HFF-Myc (cell line): ENCODE measurements around the gene ESYT2.

ENCODE experiments used
- DNase-seq: peaks from one replicate; pipeline ENCODE4 v3.0.0-alpha.2; 2011; ENCODE audit warnings: low read depth; ENCODE audit errors: extremely low read depth
- H3K4me3 ChIP-seq: replicated peaks from 2 replicates; pipeline ENCODE4 v1.5.1; 2011; ENCODE audit warnings: low read depth, mild to moderate bottlenecking, control low read depth, low read length
- TF ChIP-seq, protein P1 (sequence below): IDR thresholded peaks from 2 replicates; pipeline ENCODE4 v1.5.1; 2012; ENCODE audit warnings: mild to moderate bottlenecking, low read depth, low read length, control low read depth; ENCODE audit errors: missing control alignments

ESYT2 gene

GRCh38 chr7:158824028-158824427 lies 5.3 kb downstream of the ESYT2 start:
- TF ChIP-seq, protein P1, sequence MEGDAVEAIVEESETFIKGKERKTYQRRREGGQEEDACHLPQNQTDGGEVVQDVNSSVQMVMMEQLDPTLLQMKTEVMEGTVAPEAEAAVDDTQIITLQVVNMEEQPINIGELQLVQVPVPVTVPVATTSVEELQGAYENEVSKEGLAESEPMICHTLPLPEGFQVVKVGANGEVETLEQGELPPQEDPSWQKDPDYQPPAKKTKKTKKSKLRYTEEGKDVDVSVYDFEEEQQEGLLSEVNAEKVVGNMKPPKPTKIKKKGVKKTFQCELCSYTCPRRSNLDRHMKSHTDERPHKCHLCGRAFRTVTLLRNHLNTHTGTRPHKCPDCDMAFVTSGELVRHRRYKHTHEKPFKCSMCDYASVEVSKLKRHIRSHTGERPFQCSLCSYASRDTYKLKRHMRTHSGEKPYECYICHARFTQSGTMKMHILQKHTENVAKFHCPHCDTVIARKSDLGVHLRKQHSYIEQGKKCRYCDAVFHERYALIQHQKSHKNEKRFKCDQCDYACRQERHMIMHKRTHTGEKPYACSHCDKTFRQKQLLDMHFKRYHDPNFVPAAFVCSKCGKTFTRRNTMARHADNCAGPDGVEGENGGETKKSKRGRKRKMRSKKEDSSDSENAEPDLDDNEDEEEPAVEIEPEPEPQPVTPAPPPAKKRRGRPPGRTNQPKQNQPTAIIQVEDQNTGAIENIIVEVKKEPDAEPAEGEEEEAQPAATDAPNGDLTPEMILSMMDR: no peak
- no peak for DNase-seq
- H3K4me3 ChIP-seq: no peak overlapping the region

DNA sequence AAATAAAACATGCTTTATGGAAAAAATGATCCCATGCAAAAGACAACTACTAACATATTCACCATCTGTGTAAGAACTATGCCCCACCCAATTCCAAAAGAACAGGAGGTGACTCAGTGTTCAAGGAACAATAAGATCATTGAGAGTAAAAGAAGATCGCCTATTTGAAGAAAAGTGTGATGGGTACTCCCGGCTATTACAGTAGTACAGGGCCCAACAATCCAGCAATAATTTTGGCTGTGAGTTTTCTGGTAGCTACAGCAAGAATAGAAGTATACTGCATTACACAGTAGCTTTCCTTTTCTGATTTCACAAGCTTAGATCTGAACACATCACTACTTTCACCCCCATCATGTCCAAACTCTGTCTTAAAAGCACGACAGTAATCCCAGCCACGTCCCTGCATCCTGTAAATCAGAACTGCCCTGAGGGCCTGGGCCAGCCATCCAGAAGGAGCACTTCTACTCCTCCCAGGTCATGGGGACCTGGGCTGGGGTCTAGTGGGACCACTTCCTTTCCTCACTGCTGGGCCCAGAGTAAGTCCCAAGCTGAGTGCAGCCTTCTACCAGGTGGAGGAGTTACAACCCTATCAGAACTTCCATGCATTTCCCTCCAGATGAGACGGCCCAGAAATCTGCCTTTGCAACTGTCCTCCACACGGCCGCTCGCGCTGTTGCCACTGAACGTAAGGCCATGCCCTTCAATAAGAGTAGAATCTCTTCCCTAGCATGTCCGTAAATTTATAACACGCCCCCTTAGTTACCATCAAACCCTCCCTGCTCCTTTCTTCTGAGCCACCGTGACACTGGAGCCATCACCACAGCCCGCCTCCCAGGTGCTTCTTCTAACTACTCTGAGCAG lies 7.9 kb downstream of the ESYT2 start:
- TF ChIP-seq, protein P1: no peak
- no peak overlapping the region; the same call in 1 of the 2 replicates for H3K4me3 ChIP-seq

GRCh38 chr7:158820656-158821055 lies 8.7 kb downstream of the ESYT2 start:
- no peak for DNase-seq
- TF ChIP-seq, protein P1: no peak
- H3K4me3 ChIP-seq: no peak overlapping the region

More for the DNA sequence above, 7.9 kb downstream of the ESYT2 start:
- peak; percentile 72 for DNase-seq

GRCh38 chr7:158819571-158820203 lies 9.6 kb downstream of the ESYT2 start:
- no peak overlapping the region for H3K4me3 ChIP-seq
- DNase-seq: peak; percentile 77
- TF ChIP-seq, protein P1: no peak

DNA sequence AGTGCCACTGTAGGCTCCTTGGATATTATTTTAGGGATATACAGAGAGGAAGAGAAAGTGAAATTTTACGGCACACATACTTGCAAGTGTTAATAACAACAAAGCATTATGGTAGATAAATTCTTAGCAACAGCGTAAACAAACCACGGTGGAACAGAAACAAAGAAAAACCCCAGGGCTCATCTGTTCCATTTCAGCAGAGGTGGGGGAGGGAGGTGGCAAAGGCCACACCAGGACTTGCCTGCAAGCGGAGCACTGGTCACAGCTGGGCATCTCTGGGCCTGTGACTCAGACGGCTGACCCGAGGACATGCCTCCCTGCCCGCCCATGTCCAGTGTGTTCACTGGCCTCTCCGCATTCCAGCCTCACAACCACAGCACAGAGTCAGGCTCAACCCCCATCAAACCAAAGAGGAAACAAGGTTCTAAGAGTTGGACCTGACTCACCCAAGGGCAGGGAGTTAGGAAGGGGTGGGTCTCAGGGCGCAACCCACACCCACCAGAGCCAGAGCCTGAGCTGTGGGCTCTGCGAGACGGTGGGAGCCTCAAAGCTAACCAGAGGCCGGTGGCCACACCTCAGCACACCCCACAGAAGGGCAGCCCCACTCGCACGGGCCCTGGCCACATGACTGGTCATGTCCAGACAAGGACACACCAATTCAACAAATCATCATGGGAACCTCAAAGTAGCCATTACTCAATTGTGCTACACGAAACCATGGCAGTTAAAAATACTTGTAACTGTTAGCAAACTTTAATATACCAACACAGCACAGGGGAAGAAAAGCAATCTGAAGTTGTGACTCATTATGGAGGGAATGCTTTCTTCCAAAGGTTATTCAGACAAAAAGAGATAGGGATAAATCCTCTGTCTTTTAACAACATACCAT lies 10.7 kb downstream of the ESYT2 start:
- H3K4me3 ChIP-seq: peak overlapping the region; percentile 30
- DNase-seq: peak; percentile 91

DNA sequence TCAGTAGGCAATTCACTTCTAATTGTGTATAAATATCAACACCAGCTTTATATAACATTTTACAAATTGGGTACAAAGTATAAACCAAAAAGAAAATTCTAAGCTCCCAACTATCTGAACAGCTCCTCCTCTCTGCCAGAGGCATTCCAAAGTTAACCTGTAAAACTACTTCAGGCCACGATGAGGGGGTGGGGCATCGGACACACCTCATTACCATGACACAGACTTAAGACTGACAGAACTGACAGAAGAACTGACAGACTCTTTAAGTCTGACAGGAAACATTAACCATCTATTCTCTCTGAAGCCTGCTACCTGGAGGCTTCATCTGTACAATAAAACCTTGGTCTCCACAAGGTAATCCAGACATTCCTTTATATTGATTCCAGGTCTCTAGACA lies 12.3 kb downstream of the ESYT2 start:
- H3K4me3 ChIP-seq: no peak overlapping the region
- TF ChIP-seq, protein P1: no peak
- no peak for DNase-seq

More for the DNA sequence above, 10.7 kb downstream of the ESYT2 start:
- TF ChIP-seq, protein P1: no peak
